ENCODE data around the gene CENATAC. TPM values are rescaled to one million over a fixed set of nuclear protein-coding genes. Genes with fewer than 3 reads are reported as not detected.
A peak's percentile ranks its signal among the peaks of the same experiment; 100 is the strongest.
"Not testable (repeated sequence)": the region's sequence is repeated elsewhere in the genome, so short reads cannot be mapped to it uniquely, and the experiment has no call there.

CENATAC gene
- total RNA-seq, 1 experiment from 2014 or later: 6.6 TPM

GRCh38 chr11:119041821-119042514 is 44.0 kb downstream of the CENATAC start:
- DNase-seq (ENCODE audit: low read depth): no peak
- in situ Hi-C loops (cut with HindIII; ENCODE audit: low pct_unique_long_range_greater_than_20kb, low sequenced_read_pairs): no loop called here

- in situ Hi-C loops (cut with HindIII; ENCODE audit: low pct_unique_long_range_greater_than_20kb, low sequenced_read_pairs): no loop called here
- DNase-seq (ENCODE audit: low read depth): no peak
These were observed 45.0 kb downstream of the CENATAC start for GRCh38 chr11:119042927-119043326.

- in situ Hi-C loops (cut with HindIII; ENCODE audit: low pct_unique_long_range_greater_than_20kb, low sequenced_read_pairs): no loop called here
These were observed 46.8 kb downstream of the CENATAC start for GRCh38 chr11:119044708-119045107.

GRCh38 chr11:119046489-119046888 is 48.6 kb downstream of the CENATAC start:
- in situ Hi-C loops (cut with HindIII; ENCODE audit: low pct_unique_long_range_greater_than_20kb, low sequenced_read_pairs): no loop called here
- no peak for DNase-seq (ENCODE audit: low read depth)

More at GRCh38 chr11:119044708-119045107, 46.8 kb downstream of the CENATAC start:
- DNase-seq (ENCODE audit: low read depth): no peak

- DNase-seq (ENCODE audit: low read depth): no peak
- in situ Hi-C loops (cut with HindIII; ENCODE audit: low pct_unique_long_range_greater_than_20kb, low sequenced_read_pairs): no loop called here
These were observed 49.3 kb downstream of the CENATAC start for GRCh38 chr11:119047205-119047604.

GRCh38 chr11:119048644-119049043 is 50.7 kb downstream of the CENATAC start:
- DNase-seq (ENCODE audit: low read depth): no peak

GRCh38 chr11:119049081-119049480 is 51.1 kb downstream of the CENATAC start:
- no peak for DNase-seq (ENCODE audit: low read depth)
- in situ Hi-C loops (cut with HindIII; ENCODE audit: low pct_unique_long_range_greater_than_20kb, low sequenced_read_pairs): no loop called here

More at GRCh38 chr11:119048644-119049043, 50.7 kb downstream of the CENATAC start:
- in situ Hi-C loops (cut with HindIII; ENCODE audit: low pct_unique_long_range_greater_than_20kb, low sequenced_read_pairs): no loop called here

- in situ Hi-C loops (cut with HindIII; ENCODE audit: low pct_unique_long_range_greater_than_20kb, low sequenced_read_pairs): no loop called here
- DNase-seq (ENCODE audit: low read depth): no peak
These were observed 53.7 kb downstream of the CENATAC start for GRCh38 chr11:119051440-119052162.

- no peak for DNase-seq (ENCODE audit: low read depth)
- in situ Hi-C loops (cut with HindIII; ENCODE audit: low pct_unique_long_range_greater_than_20kb, low sequenced_read_pairs): no loop called here
These were observed 54.4 kb downstream of the CENATAC start for GRCh38 chr11:119052163-119052814.

GRCh38 chr11:119054418-119054817 is 56.5 kb downstream of the CENATAC start:
- no peak for DNase-seq (ENCODE audit: low read depth)
- in situ Hi-C loops (cut with HindIII; ENCODE audit: low pct_unique_long_range_greater_than_20kb, low sequenced_read_pairs): no loop called here

- DNase-seq (ENCODE audit: low read depth): peak; percentile 30
- in situ Hi-C loops (cut with HindIII; ENCODE audit: low pct_unique_long_range_greater_than_20kb, low sequenced_read_pairs): no loop called here
These were observed 58.0 kb downstream of the CENATAC start for GRCh38 chr11:119055901-119056300.

- no peak for DNase-seq (ENCODE audit: low read depth)
These were observed 58.6 kb downstream of the CENATAC start for GRCh38 chr11:119056421-119056999.

GRCh38 chr11:119057000-119057769 is 59.2 kb downstream of the CENATAC start, which contains the start of gene HYOU1:
Gene HYOU1 (minus strand): TSS chr11:119057205. CDS start chr11:119056160, 1,045 bp downstream.
- DNase-seq (ENCODE audit: low read depth): peak; percentile 88
- in situ Hi-C loops (cut with HindIII; ENCODE audit: low pct_unique_long_range_greater_than_20kb, low sequenced_read_pairs): no loop called here

More at GRCh38 chr11:119056421-119056999, 58.6 kb downstream of the CENATAC start:
- in situ Hi-C loops (cut with HindIII; ENCODE audit: low pct_unique_long_range_greater_than_20kb, low sequenced_read_pairs): no loop called here

- DNase-seq (ENCODE audit: low read depth); in situ Hi-C loops (cut with HindIII; ENCODE audit: low pct_unique_long_range_greater_than_20kb, low sequenced_read_pairs): not testable (repeated sequence)
These were observed 61.2 kb downstream of the CENATAC start for GRCh38 chr11:119059128-119059527.

- DNase-seq (ENCODE audit: low read depth): no peak
- in situ Hi-C loops (cut with HindIII; ENCODE audit: low pct_unique_long_range_greater_than_20kb, low sequenced_read_pairs): no loop called here
These were observed 63.3 kb downstream of the CENATAC start for GRCh38 chr11:119061256-119061655.

GRCh38 chr11:119062779-119063178 is 64.8 kb downstream of the CENATAC start:
- in situ Hi-C loops (cut with HindIII; ENCODE audit: low pct_unique_long_range_greater_than_20kb, low sequenced_read_pairs): no loop called here

GRCh38 chr11:119065369-119065768 is 67.4 kb downstream of the CENATAC start:
- DNase-seq (ENCODE audit: low read depth): no peak
- in situ Hi-C loops (cut with HindIII; ENCODE audit: low pct_unique_long_range_greater_than_20kb, low sequenced_read_pairs): no loop called here

More at GRCh38 chr11:119062779-119063178, 64.8 kb downstream of the CENATAC start:
- peak; percentile 11 for DNase-seq (ENCODE audit: low read depth)
